HG03442 (cell line): ENCODE data around the gene COG4.
"Not testable (repeated sequence)": the region's sequence is repeated elsewhere in the genome, so short reads cannot be mapped to it uniquely, and the experiment has no call there.

Source experiments
- ATAC-seq: cut with Tn5 transposase; IDR thresholded peaks from one replicate; pipeline ENCODE4 v1.9.1; 2021; ENCODE audit warnings: mild to moderate bottlenecking, moderate library complexity; ENCODE audit not compliant: unreplicated experiment

The COG4 gene

DNA sequence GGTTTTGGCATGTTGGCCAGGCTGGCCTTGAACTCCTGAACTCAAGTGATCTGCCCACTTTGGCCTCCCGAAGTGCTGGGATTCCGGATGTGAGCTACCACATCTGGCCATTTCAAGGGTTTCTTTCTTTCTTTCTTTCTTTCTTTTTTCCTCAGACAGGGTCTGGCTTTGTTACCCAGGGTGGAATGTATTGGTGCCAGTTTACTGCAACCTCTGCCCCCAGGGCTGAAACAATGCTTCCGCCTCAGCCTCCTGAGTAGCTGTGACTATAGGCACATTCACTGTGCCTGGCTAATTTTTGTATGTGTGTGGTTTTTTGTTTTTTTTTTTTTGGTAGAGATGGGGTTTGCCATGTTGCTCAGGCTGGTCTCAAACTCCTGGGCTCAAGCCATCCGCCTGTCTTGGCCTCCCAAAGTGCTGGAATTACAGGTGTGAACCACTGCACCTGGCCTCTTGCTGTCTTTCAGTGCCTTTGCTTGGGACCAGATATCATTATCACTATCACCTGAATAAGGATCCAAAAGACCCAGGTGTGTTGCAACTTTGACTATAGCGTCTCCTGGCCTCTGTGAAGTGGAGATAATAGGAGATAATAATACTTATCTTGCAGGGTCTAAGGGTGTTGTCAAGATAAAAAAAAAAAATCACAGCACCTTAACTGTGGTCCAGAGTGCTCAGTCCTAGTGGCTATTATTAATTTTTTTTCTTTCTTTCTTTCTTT is 65.7 kb downstream of the COG4 start:
- ATAC-seq = no peak

DNA sequence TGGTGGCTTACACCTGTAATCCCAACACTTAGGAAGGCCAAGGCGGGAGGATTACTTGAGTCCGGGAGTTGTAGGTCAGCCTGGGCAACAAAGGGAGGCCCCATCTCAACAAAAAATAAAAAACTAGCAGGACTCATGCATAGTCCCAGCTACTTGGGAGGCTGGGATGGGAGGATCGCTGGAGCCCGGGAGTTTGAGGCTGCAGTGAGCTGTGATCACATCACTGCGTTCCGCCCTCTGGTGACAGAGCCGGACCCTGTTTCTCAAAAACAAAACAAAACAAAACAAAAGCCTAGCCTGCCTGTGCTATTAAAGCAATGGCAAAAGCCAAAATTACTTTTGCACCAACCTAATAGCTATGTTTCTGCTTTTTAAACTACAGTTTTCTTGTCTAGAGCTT is 67.4 kb downstream of the COG4 start:
- no peak for ATAC-seq

DNA sequence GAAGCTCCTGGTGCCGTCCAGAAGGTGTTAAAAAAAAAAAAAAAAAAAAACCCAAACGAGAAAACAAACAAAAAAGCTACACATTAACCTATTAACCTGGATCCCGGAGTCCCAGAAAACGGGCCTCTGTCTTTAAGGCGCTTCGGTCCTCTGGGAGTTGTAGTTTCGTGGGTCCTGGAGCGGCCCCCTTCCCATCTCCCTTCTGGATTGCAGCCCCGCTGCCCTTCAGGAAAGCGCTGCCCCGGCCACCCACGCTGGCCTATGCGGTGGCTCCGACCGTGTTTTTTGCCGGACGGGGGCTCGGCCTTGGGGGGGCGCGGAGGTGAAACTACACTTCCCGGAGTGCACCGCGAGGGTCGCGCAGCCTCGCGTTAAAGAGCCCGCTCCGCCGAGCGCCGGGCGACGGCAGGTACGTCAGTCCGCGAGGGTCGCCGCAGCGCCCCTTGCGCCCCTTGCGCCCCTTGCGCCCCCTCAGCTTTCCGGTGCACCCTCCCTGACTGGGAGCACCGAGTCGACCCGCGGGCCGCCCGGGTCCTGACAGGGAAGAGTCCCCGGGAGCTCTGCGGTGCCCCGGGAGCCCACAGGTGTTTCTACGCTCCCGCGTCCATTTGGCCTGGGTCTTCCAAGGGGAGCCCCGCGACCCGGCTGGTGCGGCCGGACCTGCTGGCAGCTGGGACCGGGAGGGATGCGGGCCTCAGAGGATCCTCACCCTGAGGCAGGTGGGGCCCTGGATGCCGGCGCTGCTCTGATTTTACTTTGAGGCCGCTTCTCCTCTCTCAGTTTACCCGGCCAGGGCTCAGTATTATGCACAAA is 68.9 kb downstream of the COG4 start, which contains the start of gene FCSK:
FCSK (plus strand) TSS at position 374 of the 813 bp plus-strand sequence. CDS start 8,596 bp downstream, outside the sequence.
- ATAC-seq = peak; percentile 82

DNA sequence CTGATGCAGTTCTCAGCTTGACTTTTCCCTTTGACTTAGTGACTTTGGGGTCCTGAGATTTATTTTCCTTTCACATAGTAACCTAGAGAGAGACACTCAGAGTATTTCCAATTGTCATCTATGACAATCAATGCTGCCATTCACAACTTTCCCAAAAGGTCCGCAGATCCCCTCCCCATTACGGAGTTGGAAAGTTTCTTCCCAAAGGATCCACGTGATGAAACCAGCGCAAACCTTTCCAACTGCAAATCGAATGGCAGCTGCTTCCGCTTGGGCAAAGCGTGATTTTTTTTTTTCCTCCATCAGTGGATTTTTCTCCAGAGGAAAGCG is 69.5 kb downstream of the COG4 start:
- no peak for ATAC-seq

DNA sequence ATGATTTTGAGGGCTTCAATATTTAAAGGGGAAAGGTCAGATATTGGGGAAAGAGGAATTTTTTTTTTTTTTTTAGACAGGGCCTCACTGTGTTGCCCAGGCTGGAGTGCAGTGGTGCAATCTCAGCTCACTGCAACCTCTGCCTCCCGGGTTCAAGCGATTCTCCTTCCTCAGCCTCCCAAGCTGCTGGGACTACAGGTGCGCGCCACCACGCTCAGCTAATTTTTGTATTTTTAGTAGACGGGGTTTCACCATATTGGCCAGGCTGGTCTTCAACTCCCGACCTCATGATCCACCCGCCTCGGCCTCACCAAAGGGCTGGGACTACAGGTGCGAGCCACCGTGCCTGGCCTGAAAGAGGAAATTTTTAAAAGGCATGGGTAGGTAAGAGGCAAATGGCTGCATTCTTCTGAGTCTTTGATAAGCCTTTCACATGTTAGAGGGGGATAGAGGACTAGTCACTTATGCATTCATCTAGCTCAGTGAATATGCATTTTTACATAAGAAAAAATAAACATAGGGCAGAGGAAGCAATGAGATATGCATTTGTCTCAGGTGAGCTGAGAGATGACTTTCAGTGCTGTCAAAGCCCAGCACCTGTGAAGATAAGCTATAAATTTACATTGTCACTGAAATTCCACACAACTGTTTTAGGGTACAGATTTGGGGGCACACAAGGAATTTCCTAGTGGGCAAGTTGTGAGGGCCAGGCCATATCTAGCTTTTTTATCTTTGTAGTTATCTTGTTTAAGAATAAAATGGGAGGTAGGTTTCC is 70.0 kb downstream of the COG4 start:
- ATAC-seq = no peak

DNA sequence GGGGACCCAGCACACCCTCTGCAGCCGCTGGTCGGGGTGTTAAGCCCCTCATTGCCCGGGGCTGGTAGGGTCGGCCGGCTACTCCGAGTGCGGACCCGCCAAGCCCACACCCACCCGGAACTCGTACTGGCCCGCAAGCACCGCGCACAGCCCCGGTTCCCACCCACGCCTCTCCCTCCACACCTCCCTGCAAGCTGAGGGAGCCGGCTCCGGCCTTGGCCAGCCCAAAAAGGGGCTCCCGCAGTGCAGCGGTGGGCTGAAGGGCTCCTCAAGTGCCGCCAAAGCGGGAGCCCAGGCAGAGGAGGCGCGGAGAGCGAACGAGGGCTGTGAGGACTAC is 72.4 kb downstream of the COG4 start:
- not testable (repeated sequence) for ATAC-seq

DNA sequence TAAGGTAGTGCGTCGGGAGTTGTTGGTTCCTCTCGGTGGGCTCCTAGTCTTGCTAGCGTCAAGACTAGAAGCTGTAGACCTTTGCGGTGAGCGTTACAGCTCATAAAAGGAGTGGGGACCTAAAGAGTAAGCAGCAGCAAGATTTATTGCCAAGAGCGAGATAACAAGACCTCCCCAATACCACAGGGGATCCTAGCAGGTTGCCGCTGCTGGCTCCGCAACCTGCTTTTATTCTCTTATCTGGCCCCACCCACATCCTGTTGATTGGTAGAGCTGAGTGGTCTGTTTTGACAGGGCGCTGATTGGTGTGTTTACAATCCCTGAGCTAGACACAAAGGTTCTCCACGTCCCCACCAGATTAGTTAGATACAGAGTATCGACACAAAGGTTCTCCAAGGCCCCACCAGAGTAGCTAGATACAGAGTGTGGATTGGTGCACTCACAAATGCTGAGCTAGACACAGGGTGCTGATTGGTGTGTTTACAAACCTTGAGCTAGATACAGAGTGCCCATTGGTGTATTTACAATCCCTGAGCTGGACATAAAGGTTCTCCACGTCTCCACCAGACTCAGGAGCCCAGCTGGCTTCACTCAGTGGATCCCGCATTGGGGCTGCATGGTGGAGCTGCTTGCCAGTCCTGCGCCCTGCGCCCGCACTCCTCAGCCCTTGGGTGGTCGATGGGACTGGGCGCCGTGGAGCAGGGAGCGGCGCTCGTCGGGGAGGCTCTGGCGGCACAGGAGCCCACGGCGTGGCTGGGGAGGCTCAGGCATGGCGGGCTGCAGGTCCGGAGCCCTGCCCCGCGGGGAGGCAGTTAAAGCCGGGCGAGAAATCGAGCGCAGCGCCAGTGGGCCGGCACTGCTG is 73.0 kb downstream of the COG4 start:
- ATAC-seq = not testable (repeated sequence)

DNA sequence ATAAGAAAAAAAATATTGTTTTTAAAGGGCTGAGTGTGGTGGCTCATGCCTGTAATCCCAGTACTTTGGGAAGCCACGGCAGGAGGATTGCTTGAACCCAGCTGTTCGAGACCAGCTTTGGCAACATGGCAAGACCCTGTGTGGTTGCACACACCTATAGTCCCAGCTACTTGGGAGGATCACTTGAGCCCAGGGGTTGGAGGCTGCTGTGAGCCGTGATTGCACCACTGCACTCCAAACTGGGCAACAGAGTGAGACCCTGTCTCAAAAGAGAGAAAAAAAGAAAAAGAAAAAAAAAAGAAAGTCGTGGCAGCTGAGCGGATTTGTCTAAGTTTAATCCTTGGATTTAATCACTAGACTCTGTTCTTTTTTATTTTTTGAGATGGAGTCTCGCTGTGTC is 75.3 kb downstream of the COG4 start:
- no peak for ATAC-seq

DNA sequence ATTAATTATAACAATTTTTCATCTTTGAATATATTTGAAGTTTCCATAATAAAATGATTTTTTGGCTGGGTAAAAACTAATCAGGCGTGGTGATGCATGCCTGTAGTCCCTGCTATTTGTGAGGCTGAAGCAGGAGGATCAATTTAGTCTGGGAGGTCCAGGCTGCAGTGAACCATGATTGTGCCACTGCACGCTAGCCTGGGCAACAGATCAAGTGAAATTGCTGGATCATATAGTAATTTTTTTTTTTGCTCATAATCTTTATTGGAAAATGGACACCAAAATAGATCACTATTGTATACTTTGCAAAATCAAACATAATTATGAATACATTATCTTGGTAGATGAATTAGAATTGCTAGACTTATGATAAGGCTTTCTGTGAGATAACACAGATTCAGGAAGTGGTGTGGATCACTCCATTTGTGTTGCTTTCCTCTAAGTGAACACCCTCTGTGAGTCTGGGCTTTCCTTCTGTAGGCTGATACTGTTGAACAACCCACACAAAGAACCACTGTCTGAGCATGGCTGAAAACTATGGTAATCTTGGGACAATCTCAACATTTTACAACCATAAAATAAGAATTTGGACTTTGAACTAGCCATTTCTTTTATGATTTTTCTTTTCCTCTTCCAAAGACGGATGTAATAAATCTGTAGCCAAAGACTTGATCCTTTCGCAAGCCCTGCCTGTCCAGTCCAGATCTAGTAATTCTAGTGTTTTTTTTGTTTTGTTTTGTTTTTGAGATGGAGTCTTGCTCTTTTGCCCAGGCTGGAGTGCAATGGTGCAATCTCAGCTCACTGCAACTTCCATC is 78.9 kb downstream of the COG4 start:
- ATAC-seq = no peak

DNA sequence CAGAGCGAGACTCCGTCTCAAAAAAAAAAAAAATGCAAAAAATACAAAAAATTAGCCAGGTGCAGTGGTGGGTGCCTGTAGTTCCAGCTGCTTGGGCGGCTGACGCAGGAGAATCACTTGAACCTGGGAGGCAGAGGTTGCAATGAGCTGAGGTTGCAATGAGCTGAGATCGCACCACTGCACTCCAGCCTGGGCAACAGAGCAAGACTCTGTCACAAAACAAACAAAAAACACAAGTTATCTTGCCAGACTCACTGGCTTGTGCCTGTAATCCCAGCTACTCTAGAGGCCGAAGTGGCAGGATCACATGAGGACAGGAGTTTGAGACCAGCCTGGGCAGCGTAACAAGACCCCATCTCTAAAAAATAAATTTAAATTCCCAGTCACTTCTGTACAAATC is 81.0 kb downstream of the COG4 start:
- no peak for ATAC-seq

DNA sequence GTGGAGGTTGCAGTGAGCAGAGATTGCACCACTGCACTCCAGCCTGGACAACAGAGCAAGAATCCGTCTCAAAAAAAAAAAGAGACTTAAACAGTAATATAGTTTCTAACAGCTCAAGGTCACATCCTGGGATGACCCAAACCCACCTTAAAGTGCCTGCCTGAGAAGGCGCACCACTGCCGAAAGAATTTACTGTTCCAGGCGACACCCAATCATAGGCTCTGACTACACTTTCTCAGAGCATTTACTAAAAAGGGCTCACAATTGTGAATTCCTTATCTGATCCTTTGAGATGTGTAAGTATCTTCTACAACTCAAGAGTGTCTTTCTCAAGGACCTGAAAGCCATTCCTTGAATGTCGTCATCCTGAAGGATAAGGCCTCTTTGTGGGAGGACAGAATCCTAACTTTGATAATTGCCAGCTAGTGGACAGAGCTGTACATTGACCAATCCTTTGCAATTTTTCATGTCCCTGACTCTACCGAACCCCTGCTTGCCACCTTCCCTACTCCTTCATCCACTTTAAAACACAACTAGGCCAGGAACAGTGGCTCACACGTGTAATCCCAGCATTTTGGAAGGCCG is 81.9 kb downstream of the COG4 start:
- no peak for ATAC-seq

DNA sequence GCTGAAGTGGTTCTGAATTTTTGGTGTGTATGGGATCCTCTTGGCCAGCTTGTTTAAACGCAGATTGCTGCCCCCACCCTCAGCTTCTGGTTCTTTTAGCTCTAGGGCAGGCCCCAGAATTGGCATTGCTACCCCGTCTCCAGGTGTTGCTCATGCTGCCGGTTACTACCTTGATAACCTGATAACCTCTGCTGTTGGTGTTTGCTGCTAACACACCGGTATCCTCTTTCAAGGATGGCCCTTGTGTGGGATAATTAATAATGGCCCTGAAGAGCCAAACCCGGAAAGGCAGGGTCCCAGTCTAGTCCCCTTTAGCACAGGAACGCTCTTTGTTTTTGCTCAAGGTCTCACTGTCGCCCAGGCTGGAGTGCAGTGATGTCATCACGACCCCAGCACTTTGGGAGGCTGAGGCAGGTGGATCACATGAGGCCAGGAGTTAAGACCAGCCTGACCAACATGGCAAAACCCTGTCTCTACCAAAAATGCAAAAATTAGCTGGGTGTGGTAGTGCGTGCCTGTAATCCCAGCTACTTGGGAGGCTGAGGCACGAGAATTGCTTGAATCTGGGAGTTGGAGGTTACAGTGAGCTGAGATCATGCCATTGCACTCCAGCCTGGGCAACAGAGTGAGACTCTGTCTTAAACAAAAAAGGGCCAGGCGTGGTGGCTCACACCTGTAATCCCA is 83.2 kb downstream of the COG4 start:
- no peak for ATAC-seq

DNA sequence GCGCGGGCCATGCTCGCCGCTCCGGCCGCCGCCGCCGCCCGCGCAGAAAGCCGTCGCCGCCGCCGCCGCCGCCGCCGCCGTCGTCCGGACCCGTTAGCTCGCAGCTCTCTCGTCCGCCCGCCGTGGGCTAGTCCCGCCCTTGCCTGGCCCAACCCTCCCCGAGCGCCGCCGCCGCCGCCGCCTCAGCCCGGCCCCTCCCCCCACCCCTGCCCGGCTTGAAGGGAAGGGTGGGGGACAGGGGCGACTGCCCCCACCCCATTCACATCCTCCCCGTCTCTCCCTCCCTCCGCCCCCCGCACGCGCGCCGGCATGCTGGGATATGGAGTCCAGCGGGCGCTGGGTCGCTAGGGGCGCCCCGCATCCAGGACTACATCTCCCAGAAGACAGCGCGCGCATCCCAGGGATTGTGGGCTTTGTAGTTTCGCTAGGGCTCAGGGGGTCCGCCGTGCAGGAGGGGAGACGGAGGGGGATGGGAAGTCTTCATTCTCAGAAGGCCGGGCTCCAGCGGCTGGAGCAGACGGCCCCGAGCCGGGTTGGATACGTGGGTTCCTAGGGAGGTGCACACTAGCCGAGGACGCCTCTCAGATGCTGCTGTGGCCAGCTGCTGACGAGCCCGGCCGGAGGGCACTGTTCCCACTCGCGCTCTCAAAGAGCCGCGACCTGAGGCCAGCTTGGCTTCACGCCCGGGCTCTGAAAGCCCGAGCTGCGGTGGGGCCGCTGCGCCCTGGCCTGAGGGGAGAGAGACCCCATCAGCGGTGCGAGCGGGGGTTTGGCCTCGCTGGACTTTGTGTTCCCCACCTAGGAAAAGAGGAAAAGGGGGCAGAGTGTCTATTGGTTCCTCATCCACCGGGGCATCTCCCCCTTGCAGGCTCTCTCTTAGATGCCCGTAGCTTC is 84.1 kb downstream of the COG4 start, which contains the start of gene ST3GAL2:
ST3GAL2 (minus strand) TSS at position 132 of the 894 bp plus-strand sequence. CDS start 40,570 bp downstream, outside the sequence.
- ATAC-seq = peak; percentile 85

DNA sequence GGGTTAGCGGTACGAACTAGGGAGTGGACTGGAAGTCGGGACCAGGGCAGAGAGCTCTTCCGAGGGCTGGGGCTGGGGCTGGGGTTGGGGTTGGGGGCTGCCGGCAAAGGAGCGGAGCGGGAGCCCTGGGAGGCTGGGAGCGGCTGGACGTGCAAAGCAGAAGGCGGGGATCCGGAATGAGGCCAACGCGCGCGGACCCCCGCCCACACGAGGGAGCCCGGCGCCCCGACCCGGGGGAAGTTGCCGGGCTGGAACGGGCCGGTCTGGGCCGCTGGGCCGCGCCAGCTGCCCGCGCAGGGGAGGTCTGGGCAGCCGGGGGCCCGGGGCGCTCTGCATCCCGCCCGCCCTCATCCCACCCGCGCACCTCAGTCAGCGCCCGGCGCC is 84.8 kb downstream of the COG4 start:
- ATAC-seq = no peak

DNA sequence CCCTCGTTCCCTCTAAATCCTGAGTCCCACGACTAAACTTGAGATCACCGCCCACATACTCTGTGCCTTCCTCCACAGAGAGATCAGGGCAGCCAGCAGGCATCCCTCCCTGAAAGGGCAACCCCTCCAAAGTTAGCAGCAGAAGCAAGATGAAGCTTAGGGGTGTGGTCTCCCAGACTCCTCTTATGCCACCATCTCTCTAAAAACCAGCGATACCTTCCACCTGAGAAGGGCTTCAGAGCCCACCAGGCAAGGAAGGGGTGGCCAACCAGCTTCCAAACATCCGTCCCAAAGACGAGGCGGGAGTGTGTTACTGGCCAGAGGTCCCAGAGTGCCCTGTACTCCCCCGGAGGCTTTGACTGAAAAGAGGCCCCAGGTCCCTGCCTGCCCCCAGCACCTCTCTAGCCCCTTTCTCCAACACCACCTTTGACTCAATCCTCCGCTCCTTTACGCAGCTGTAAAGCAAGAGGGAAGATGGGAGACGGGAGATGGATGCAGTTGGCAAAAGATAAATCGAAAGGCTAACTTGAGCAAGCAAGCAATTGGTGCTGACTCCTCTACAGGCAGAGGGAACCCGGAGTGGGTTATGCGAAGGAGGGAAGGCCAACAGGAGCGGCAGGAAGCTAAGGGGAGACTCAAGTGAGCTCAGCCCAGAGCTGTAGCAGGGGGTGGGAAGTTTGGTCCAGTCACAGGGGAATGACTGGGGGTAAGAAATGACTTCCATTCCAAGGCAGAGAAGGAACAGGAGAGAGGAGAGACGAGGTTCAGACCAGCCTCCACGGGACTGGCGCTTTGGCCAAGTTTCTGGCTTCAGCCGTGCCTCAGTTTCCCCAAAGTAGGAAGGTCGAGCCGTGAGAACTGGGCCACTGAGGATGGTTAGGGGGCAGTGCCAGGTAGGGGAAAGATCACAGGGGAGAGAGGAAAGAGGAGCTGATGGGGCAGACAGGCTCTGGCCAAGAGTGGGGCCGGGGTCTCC is 85.5 kb downstream of the COG4 start:
- no peak for ATAC-seq

DNA sequence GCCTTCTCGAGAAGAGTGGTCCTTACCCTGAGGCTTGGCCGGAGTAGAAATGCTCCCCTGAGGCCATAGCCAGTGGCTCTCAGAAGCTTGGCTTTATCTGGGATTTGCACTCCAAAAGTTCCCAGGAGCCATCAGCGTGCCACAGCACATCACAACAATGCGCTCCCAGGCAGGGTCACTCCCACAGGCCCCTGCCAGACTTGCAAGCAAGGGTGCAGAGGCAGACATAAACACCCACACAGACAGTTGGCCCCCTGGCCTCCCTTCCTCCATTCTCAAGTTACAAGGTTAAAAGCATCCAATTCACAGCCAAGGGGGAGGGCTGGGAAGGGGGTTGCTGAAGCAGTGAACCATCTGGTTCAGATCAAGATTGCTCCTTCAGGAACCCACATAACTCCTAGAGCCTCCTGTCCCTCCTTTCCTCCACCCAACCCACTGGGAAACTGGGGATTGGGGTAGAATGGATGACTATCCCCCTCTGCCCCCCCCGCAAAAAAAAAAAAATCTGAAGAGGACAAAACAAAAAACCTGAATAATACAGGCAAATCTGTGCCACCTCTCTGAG is 86.3 kb downstream of the COG4 start:
- no peak for ATAC-seq
